Lower leg skin (tissue), 3 donors: ENCODE data around the gene FAM174B.

Experiments used
- POLR2A ChIP-seq, 2 donors: fragments of 450-650 bp; IDR thresholded peaks; one replicate each; pipeline ENCODE4 v1.6.1; 2016 to 2017; ENCODE audit warnings: antibody characterized with exemption in 2 of 2, mild to moderate bottlenecking in 1 of 2, moderate library complexity in 1 of 2
- TF ChIP-seq, protein P1 (sequence below), 3 donors: fragments of 450-650 bp; IDR thresholded peaks; one replicate each; pipeline ENCODE4 v1.5.1; 2016; ENCODE audit warnings: antibody characterized with exemption in 3 of 3, mild to moderate bottlenecking in 3 of 3, moderate library complexity in 2 of 3

DNA sequence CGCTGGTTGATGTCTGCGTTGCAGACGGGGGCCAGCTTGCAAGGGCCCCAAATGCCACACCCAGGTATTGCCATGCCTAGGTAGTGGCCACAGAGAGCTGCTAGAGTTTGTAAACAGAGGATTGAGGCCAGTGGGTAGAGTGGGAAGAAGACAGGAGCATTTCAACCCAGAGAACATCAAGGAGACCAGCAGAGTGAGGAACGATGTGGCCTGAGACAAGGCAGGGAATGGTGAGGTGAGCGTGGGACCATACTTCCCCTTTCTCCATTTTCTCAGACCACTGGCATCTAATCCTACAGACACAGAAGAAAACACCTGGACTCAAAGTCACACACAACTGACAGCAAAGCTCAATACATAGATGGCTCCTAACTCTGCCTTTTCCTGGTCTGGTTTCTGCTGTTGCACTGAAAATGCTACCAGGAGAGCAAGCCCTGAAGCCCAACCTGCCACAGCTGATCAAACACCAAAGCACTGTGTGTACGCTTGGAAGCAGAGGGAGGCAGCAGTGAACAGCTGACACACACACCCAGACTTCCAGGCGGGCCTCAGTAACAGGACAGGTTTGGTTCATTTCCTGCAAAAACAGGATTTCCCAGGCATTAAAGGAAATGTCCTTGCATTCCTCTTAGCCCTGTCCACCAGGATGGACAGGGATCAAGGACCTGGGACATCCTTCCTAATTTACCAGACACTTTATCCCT, 1.6 kb downstream of the FAM174B start:
- TF ChIP-seq, protein P1, sequence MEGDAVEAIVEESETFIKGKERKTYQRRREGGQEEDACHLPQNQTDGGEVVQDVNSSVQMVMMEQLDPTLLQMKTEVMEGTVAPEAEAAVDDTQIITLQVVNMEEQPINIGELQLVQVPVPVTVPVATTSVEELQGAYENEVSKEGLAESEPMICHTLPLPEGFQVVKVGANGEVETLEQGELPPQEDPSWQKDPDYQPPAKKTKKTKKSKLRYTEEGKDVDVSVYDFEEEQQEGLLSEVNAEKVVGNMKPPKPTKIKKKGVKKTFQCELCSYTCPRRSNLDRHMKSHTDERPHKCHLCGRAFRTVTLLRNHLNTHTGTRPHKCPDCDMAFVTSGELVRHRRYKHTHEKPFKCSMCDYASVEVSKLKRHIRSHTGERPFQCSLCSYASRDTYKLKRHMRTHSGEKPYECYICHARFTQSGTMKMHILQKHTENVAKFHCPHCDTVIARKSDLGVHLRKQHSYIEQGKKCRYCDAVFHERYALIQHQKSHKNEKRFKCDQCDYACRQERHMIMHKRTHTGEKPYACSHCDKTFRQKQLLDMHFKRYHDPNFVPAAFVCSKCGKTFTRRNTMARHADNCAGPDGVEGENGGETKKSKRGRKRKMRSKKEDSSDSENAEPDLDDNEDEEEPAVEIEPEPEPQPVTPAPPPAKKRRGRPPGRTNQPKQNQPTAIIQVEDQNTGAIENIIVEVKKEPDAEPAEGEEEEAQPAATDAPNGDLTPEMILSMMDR (IDR thresholded peaks at IDR 0.05) = no peak
- TF ChIP-seq POLR2A (IDR thresholded peaks at IDR 0.05) = no peak
